GM10266 (cell line): Measurements from ENCODE around the gene LZTS3.
"Not testable (repeated sequence)": the region's sequence is repeated elsewhere in the genome, so short reads cannot be mapped to it uniquely, and the experiment has no call there.

Experiments used
- DNase-seq: peaks from one replicate; pipeline ENCODE4 v3.0.0; 2012; ENCODE audit errors: extremely low spot score
- CTCF ChIP-seq: IDR thresholded peaks from 2 replicates; pipeline ENCODE4 v1.5.1; 2012; ENCODE audit warnings: mild to moderate bottlenecking, low read depth; ENCODE audit not compliant: control insufficient read depth, insufficient read depth; ENCODE audit errors: missing control alignments

Gene LZTS3

GRCh38 chr20:3189561-3190131 lies 16.3 kb upstream of the LZTS3 start:
- DNase-seq = no peak
- TF ChIP-seq CTCF = no peak

- TF ChIP-seq CTCF = no peak
- DNase-seq = no peak
Observed at GRCh38 chr20:3188823-3189413, 15.6 kb upstream of the LZTS3 start.

GRCh38 chr20:3187861-3188260 lies 14.5 kb upstream of the LZTS3 start:
- DNase-seq = not testable (repeated sequence)

DNA sequence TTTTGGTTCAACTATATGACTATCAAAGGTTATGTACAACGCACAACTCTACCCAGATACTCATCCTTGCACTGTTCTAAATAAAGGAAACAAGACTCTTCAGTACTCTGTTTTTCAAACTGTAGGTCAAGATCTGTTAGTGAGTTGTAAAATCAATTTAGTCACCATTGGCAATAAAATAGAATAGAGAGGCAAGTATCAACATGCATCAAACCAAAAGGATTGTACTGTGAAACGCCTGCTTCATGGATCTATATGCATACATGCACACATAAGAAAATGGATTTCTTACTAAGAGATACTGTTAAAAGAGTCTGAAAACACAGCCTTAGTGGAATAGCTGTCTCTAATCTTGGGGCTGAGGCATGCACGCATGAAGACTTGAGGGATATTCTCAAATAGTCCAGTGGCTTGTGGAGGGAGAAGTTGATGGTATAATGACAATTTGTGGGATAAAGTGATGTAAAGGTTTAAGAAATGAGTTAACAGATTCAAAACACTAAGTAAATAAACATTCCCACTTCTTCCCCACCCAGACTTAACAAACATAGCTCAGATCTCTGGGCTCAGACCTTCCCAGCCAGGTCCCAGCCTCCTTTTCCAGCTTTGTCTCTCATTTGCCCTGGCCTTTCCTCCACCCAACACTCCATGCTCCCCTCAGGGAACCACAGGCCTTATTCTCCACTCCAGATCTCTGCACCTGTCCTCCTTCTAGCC lies 10.7 kb upstream of the LZTS3 start:
- TF ChIP-seq CTCF = no peak
- no peak for DNase-seq

GRCh38 chr20:3182429-3182828 lies 9.1 kb upstream of the LZTS3 start:
- DNase-seq = not testable (repeated sequence)

- TF ChIP-seq CTCF = no peak
- DNase-seq = no peak
Observed at GRCh38 chr20:3181270-3181669, 7.9 kb upstream of the LZTS3 start.

DNA sequence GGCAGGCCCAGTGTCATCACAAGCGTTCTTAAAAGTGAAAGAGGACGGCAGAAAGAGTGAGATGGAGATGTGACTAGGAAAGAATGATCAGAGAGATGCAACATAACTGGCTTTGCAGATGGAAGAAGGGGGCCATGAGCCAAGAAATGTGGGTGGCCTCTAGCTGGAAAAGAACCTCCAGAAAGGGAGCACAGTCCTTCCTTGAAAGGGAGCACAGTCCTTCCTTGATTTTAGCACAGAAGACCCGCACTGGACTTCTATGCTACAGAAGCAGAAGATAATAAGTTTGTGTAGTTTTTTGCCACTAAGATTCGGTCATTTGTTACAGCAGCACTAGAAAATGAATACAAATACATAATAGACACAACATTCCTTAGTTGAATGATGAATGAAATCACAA lies 7.0 kb upstream of the LZTS3 start:
- DNase-seq = no peak
- TF ChIP-seq CTCF = no peak

- no peak for TF ChIP-seq CTCF
- no peak for DNase-seq
Observed at GRCh38 chr20:3177746-3178485, 4.6 kb upstream of the LZTS3 start.
